HepG2 (cell line): ENCODE measurements around the gene TTLL8. TPM values are rescaled to one million over a fixed set of nuclear protein-coding genes. Genes with fewer than 3 reads are reported as not detected.

Source experiments
- ATAC-seq: fragments of 200-7000 bp; cut with Tn5 transposase; 3 replicates; pipeline ENCODE4 v1.9.1; 2020; ENCODE audit warnings: mild to moderate bottlenecking, moderate library complexity
- BruUV-seq: library from RNA; stranded (reverse); fragments of 400-500 nt; replicated peaks from 2 replicates; lab custom pipeline; 2021; lab: Mats Ljungman, UMichigan
- CTCF ChIA-PET: fragments of 300-600 bp; formaldehyde crosslinking; extraction: SDS; loops from one replicate; lab custom pipeline; 2021; ENCODE audit warnings: low total read pairs, inconsistent platforms, low intra/inter-chr PET ratio; lab: Yijun Ruan, JAX
- POLR2A ChIA-PET: fragments of 350-600 bp; sonication (Branson Sonifier 250); formaldehyde crosslinking; loops from one replicate; lab custom pipeline; 2020; ENCODE audit warnings: antibody characterized with exemption, inconsistent platforms; lab: Yijun Ruan, JAX
- DNase-seq: peaks from one replicate; pipeline ENCODE4 v3.0.0-alpha.2; 2015; ENCODE audit warnings: low spot score
- FAIRE-seq: peaks from 3 replicates; lab custom pipeline; 2011; peaks lifted over from hg19 to GRCh38; lab: Jason Lieb, UNC
- H2AFZ ChIP-seq: one replicate; pipeline ENCODE4 v1.6.1; 2011; ENCODE audit warnings: low read length, inconsistent platforms
- H3K27ac ChIP-seq: fragments of 300-600 bp; 3 replicates; pipeline ENCODE4 v1.8.0; 2011; ENCODE audit warnings: mixed run types, mild to moderate bottlenecking, mixed read lengths, low read length, inconsistent platforms; ENCODE audit not compliant: insufficient read depth; ENCODE audit errors: extremely low read length
- H3K27me3 ChIP-seq, 2 experiments: fragments of 200-600 bp in 1 of 2; 2 replicates in 1 of 2; 3 replicates in 1 of 2; pipeline versions ENCODE4 v1.6.0 to v1.8.0; 2011; ENCODE audit warnings: low read length in 2 of 2, mild to moderate bottlenecking in 2 of 2, moderate library complexity in 2 of 2, inconsistent platforms in 1 of 2; ENCODE audit not compliant: insufficient read depth in 2 of 2, control insufficient read depth in 1 of 2
- H3K36me3 ChIP-seq, 2 experiments: fragments of 200-600 bp in 1 of 2; replicated peaks in 1 of 2; 2 replicates in 1 of 2; 3 replicates in 1 of 2; pipeline versions ENCODE4 v1.5.1 to v1.8.0; 2011; ENCODE audit warnings: low read length in 2 of 2, inconsistent platforms in 1 of 2; ENCODE audit not compliant: insufficient read depth in 2 of 2, control insufficient read depth in 1 of 2
- H3K4me1 ChIP-seq: 2 replicates; pipeline ENCODE4 v1.5.1; 2012; ENCODE audit warnings: low read length, inconsistent platforms; ENCODE audit not compliant: insufficient read depth
- H3K4me2 ChIP-seq: 2 replicates; pipeline ENCODE4 v1.6.0; 2011; ENCODE audit warnings: low read depth, low read length, inconsistent platforms
- H3K4me3 ChIP-seq, 3 experiments: fragments of 200-600 bp in 1 of 3; sonication (generic), shearing (Covaris generic) in 1 of 3; replicated peaks in 1 of 3; 2 replicates each; pipeline ENCODE4 v1.5.1; 2011 to 2016; ENCODE audit warnings: low read length in 3 of 3, inconsistent platforms in 2 of 3, low read depth in 2 of 3, mild to moderate bottlenecking in 2 of 3, control low read depth in 1 of 3, mixed read lengths in 1 of 3; ENCODE audit not compliant: insufficient read depth in 1 of 3
- H3K79me2 ChIP-seq: one replicate; pipeline ENCODE4 v1.6.1; 2011; ENCODE audit warnings: low read length, inconsistent platforms; ENCODE audit not compliant: insufficient read depth
- H3K9ac ChIP-seq: 2 replicates; pipeline ENCODE4 v1.6.0; 2011; ENCODE audit warnings: mild to moderate bottlenecking, low read depth, low read length, inconsistent platforms; ENCODE audit not compliant: insufficient read depth
- H3K9me3 ChIP-seq: 2 replicates; pipeline ENCODE4 v1.5.1; 2012; ENCODE audit warnings: mild to moderate bottlenecking, low read length
- H4K20me1 ChIP-seq: 2 replicates; pipeline ENCODE4 v1.6.0; 2011; ENCODE audit warnings: inconsistent platforms, mild to moderate bottlenecking, low read length, moderate library complexity; ENCODE audit not compliant: insufficient read depth
- HES4 ChIP-seq: sonication (generic); formaldehyde crosslinking; IDR thresholded peaks from 2 replicates; pipeline ENCODE4 v1.9.0; 2021; ENCODE audit warnings: mild to moderate bottlenecking, missing genetic modification reagents, borderline replicate concordance
- HNRNPLL ChIP-seq: fragments of 200-400 bp; formaldehyde crosslinking; IDR thresholded peaks from 2 replicates; pipeline ENCODE4 v1.6.1; 2017; ENCODE audit warnings: mild to moderate bottlenecking, low read depth, low read length; ENCODE audit not compliant: poor library complexity, severe bottlenecking
- SOX6 ChIP-seq, 2 experiments: fragments of 450-650 bp in 1 of 2; sonication (generic) in 1 of 2; formaldehyde crosslinking in 1 of 2; IDR thresholded peaks; 2 replicates each; pipeline versions ENCODE4 v1.4.0 to v1.6.1; 2017 to 2020; ENCODE audit warnings: antibody characterized with exemption in 1 of 2, mild to moderate bottlenecking in 1 of 2, missing genetic modification reagents in 1 of 2
- TFE3 ChIP-seq: IDR thresholded peaks from 2 replicates; pipeline ENCODE4 v1.6.1; 2016
- ZFP41 ChIP-seq: sonication (generic); formaldehyde crosslinking; IDR thresholded peaks from 2 replicates; pipeline ENCODE4 v1.4.0; 2020; ENCODE audit warnings: mild to moderate bottlenecking, missing genetic modification reagents, borderline replicate concordance
- ZKSCAN8 ChIP-seq: IDR thresholded peaks from 2 replicates; pipeline ENCODE4 v1.6.1; 2016; ENCODE audit warnings: borderline replicate concordance, missing genetic modification reagents, missing compliant biosample characterization
- WGBS: methylation state at CpG from one replicate; pipeline ENCODE4 v1.1.6; 2017; ENCODE audit warnings: low lambda C conversion rate; 5-methylcytosine and 5-hydroxymethylcytosine counted together
- in situ Hi-C: cut with HindIII; loops from 2 replicates; pipeline ENCODE4 v1.10.0; 2017; ENCODE audit warnings: low pct_unique_long_range_greater_than_20kb; ENCODE audit not compliant: extremely low pct_ligation_motif_present
- intact Hi-C: fragments of 100-400 bp; cut with micrococcal nuclease; formaldehyde crosslinking; loops from one replicate; pipeline ENCODE4 v1.10.0; 2022; ENCODE audit not compliant: unreplicated experiment
- polyA plus RNA-seq, 8 experiments: library from polyadenylated mRNA; depleted of rRNA in 3 of 8; stranded (reverse) in 7 of 8; unstranded in 1 of 8; fragments of >200 nt; fragmentation: Illumina TruSeq in 4 of 8; extraction: Trizol in 4 of 8; gene quantifications; 2 replicates each; pipeline versions ENCODE4 v1.2.1 to v1.2.3, GENCODE V29; 2011 to 2016; ENCODE audit warnings: low read depth in 4 of 8, missing spikeins in 1 of 8, mixed read lengths in 1 of 8; ENCODE audit not compliant: insufficient read depth in 1 of 8
- total RNA-seq, 5 experiments: library from RNA; depleted of rRNA; stranded (reverse); fragments of >200 nt; fragmentation: Illumina TruSeq; extraction: Trizol; gene quantifications; 2 replicates each; pipeline ENCODE4 v1.2.3, GENCODE V29; 2016; ENCODE audit warnings: low read depth in 1 of 5
- TF ChIP-seq, protein P1 (sequence below): IDR thresholded peaks from 2 replicates; pipeline ENCODE4 v1.6.1; 2016; ENCODE audit warnings: missing compliant biosample characterization, missing genetic modification reagents, borderline replicate concordance

Gene TTLL8
- total and polyA plus RNA-seq, 2 of the 13 experiments (the other 11 are each of a cell fraction or from before 2014, with no cell fraction given): not detected

- TF ChIP-seq TFE3 (CRISPR knock-in tag): no peak
- no peak for TF ChIP-seq HNRNPLL
Measured at GRCh38 chr22:50062509-50063135, 4.5 kb upstream of the TTLL8 start (continued).

DNA sequence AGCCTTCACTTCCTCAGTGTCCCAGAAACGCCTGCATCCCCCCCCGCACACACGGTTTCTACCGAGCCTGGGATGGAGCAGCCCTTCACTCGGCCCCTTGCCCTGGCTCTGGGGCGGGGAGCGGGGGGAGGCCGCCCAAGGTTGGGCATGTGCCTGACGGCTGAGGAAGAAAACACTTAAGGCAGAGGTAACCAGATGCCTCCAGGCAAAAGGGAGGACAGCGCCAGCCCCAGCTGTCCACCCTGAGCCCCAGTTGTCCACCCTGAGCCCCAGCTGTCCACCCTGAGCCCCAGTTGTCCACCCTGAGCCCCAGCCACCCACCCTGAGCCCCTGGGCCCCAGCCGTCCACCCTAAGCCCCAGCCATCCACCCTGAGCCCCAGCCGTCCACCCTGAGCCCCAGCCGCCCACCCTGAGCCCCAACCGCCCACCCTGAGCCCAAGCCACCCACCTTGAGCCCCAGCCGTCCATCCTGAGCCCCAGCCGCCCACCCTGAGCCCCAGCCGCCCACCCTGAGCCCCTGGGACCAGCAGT is 3.8 kb upstream of the TTLL8 start:
- no peak for TF ChIP-seq SOX6 (IDR thresholded peaks at IDR 0.05)
- TF ChIP-seq SOX6 (CRISPR knock-in tag; IDR thresholded peaks at IDR 0.05): no peak
- no peak for TF ChIP-seq ZKSCAN8
- TF ChIP-seq HES4: no peak
- TF ChIP-seq, protein P1, sequence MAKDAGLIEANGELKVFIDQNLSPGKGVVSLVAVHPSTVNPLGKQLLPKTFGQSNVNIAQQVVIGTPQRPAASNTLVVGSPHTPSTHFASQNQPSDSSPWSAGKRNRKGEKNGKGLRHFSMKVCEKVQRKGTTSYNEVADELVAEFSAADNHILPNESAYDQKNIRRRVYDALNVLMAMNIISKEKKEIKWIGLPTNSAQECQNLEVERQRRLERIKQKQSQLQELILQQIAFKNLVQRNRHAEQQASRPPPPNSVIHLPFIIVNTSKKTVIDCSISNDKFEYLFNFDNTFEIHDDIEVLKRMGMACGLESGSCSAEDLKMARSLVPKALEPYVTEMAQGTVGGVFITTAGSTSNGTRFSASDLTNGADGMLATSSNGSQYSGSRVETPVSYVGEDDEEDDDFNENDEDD (CRISPR knock-in tag): no peak
- no peak for TF ChIP-seq ZFP41 (CRISPR knock-in tag)
- ATAC-seq (no peak; the same call in 2 of the 3 replicates), DNase-seq (no peak), FAIRE-seq (no peak)
- BruUV-seq: no TSS peak
- H3K9me3 ChIP-seq: no peaks in the 10 kb centered on the region
- intact Hi-C loops (no loop called here), in situ Hi-C loops (no loop called here)
- no peak overlapping the region for H3K27ac ChIP-seq
- POLR2A ChIA-PET: no interaction called here
- H3K27me3 ChIP-seq: peaks cover 4 to 37% of the 10 kb centered on the region in 2 experiments
- H4K20me1 ChIP-seq: no peaks in the 10 kb centered on the region
- 29% methylated on average over 10 of the region's 17 CpGs for WGBS
- H2AFZ ChIP-seq: no peak overlapping the region
- H3K9ac ChIP-seq: no peak overlapping the region
- no peaks in the 10 kb centered on the region for H3K4me1 ChIP-seq
- no peaks in the 10 kb centered on the region for H3K36me3 ChIP-seq
- no peak overlapping the region for H3K4me3 ChIP-seq
- H3K79me2 ChIP-seq: no peaks in the 10 kb centered on the region
- H3K4me2 ChIP-seq: no peak overlapping the region
- CTCF ChIA-PET: no interaction called here
